Right atrium auricular region (tissue), 2 donors: ENCODE results near the gene PLXNA3. TPM values are rescaled to one million over a fixed set of nuclear protein-coding genes. Genes with fewer than 3 reads are reported as not detected.

Experiments
- DNase-seq: peaks from one replicate; pipeline ENCODE4 v3.0.0-alpha.2; 2019; ENCODE audit warnings: low spot score
- H3K27ac ChIP-seq, 2 donors: fragments of 200-600 bp; sonication (generic); 1 replicate in 1 of 2; 2 replicates in 1 of 2; pipeline ENCODE4 v1.5.1; 2016 to 2019
- H3K27me3 ChIP-seq, 2 donors: fragments of 200-600 bp; sonication (generic); one replicate each; pipeline versions ENCODE4 v1.5.1 to v1.6.0; 2017 to 2019
- H3K36me3 ChIP-seq: fragments of 200-600 bp; sonication (generic); one replicate; pipeline ENCODE4 v1.5.1; 2016
- H3K4me1 ChIP-seq, 2 donors: fragments of 200-600 bp; sonication (generic); one replicate each; pipeline versions ENCODE4 v1.5.1 to v1.6.0; 2017 to 2019
- H3K4me3 ChIP-seq, 2 donors: fragments of 200-600 bp; sonication (generic); 1 replicate in 1 of 2; 2 replicates in 1 of 2; pipeline ENCODE4 v1.5.1; 2017 to 2019; ENCODE audit warnings: mild to moderate bottlenecking in 1 of 2, moderate library complexity in 1 of 2
- H3K9me3 ChIP-seq, 2 donors: fragments of 200-600 bp; sonication (generic); one replicate each; pipeline ENCODE4 v1.5.1; 2019
- total RNA-seq, 2 donors: library from RNA; depleted of rRNA; stranded (reverse); fragments of >200 nt; gene quantifications; one replicate each; pipeline ENCODE4 v1.1.0, GENCODE V29; 2016
- TF ChIP-seq, protein P1 (sequence below), 2 donors: fragments of 200-600 bp; sonication (generic); IDR thresholded peaks; one replicate each; pipeline ENCODE4 v1.5.1; 2019; ENCODE audit warnings: antibody characterized with exemption in 2 of 2

PLXNA3 gene
- 1 to 10 TPM; 5.9 to 7.1 TPM for total RNA-seq

DNA sequence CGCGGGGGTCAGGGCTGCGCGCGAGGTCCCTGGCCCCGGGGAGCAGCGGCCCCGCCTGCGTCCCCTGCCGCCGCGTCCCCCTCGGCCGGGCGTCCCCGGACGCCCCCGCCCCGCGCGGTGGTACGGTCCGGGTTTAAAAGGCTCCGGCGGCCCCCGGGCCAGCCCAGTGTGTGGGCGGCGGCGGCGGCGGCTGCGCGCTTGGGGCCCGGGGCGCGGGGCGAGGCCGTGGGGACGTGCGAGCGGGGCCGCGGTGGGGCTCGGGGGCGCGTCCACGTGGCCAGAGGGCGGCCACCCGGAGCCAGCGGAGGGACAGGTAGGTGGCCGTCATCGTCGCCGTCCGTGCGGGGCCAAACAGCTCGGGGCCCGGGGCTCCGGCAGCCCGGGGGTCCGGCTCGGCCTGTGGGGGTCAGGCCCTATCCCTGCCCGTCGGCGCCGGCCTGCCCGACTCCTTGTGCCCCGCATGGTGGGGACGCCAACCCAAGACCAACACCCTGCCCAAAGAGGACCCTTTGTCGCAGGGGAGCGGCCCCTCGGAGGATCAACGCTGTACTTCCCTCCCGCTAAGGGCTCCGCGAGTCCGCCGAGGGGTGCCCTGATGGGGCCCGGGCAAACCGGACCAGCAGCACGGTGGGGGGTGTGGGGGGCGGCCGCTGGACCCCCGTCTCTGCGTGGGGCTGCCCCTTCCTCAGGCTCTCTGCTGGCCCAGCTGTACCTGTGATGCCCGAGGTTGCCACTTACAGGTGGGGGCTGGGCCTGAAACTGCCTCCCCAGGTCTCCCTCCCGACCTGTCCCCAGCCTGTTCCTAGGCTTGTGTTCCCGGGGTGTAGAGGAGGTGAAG is at the start of gene PLXNA3:
Gene PLXNA3 (plus strand): TSS at position 166 of the 838 bp plus-strand sequence. CDS start 1,903 bp downstream, outside the sequence.
- peaks cover 0 to 5% of the 10 kb centered on the region in 2 donors for H3K4me1 ChIP-seq
- H3K9me3 ChIP-seq: no peaks in the 10 kb centered on the region
- peak within 1 kb of the TSS; percentile 72 to 74 for H3K27ac ChIP-seq
- no peak for DNase-seq
- peak within 1 kb of the TSS; percentile 42 to 66 for H3K4me3 ChIP-seq
- TF ChIP-seq, protein P1, sequence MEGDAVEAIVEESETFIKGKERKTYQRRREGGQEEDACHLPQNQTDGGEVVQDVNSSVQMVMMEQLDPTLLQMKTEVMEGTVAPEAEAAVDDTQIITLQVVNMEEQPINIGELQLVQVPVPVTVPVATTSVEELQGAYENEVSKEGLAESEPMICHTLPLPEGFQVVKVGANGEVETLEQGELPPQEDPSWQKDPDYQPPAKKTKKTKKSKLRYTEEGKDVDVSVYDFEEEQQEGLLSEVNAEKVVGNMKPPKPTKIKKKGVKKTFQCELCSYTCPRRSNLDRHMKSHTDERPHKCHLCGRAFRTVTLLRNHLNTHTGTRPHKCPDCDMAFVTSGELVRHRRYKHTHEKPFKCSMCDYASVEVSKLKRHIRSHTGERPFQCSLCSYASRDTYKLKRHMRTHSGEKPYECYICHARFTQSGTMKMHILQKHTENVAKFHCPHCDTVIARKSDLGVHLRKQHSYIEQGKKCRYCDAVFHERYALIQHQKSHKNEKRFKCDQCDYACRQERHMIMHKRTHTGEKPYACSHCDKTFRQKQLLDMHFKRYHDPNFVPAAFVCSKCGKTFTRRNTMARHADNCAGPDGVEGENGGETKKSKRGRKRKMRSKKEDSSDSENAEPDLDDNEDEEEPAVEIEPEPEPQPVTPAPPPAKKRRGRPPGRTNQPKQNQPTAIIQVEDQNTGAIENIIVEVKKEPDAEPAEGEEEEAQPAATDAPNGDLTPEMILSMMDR (IDR thresholded peaks at IDR 0.05): no peak
- H3K27me3 ChIP-seq: no peaks in the 10 kb centered on the region
- H3K36me3 ChIP-seq: peaks cover 8% of the 10 kb centered on the region

- H3K4me3 ChIP-seq: peak overlapping the region; percentile 29 to 36
- no peak for DNase-seq
- peak overlapping the region; percentile 49 to 70 for H3K27ac ChIP-seq
- no peaks in the 10 kb centered on the region for H3K27me3 ChIP-seq
- TF ChIP-seq, protein P1 (IDR thresholded peaks at IDR 0.05): no peak
- H3K4me1 ChIP-seq: peaks cover 0 to 21% of the 10 kb centered on the region in 2 donors
- H3K9me3 ChIP-seq: no peaks in the 10 kb centered on the region
- H3K36me3 ChIP-seq: no peaks in the 10 kb centered on the region
Measured at GRCh38 chrX:154408659-154409221, 49.3 kb upstream of the PLXNA3 start.

- Histone ChIP-seq H3K27ac (peak within 1 kb of the TSS; percentile 66 to 70), H3K36me3 (no peaks in the 10 kb centered on the region), H3K4me3 (peak within 1 kb of the TSS; percentile 29 to 36), H3K9me3 (no peaks in the 10 kb centered on the region), H3K4me1 (peaks cover 0 to 21% of the 10 kb centered on the region in 2 donors), H3K27me3 (no peaks in the 10 kb centered on the region)
- DNase-seq: peak; percentile 84
- TF ChIP-seq, protein P1 (IDR thresholded peaks at IDR 0.05): no peak
Measured at GRCh38 chrX:154409222-154409871, 48.7 kb upstream of the PLXNA3 start, which contains the start of gene DNASE1L1. DNASE1L1 (minus strand) TSS chrX:154409254; CDS start chrX:154405568, 3,686 bp downstream.

DNA sequence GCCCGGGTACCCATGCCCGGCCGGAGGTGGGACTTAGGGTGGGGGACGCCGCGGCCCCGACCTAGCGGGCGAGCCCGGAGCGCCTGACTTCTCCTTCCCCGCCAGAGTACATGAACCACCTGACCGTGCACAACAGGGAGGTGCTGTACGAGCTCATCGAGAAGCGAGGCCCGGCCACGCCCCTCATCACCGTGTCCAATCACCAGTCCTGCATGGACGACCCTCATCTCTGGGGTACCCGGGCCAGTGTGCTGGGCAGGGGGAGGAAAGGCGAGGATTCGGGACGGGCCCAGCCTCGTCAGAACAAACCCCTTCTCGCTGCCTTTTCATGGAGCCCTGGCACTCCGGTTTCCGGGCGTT is 46.1 kb upstream of the PLXNA3 start:
- H3K36me3 ChIP-seq: no peaks in the 10 kb centered on the region
- peak overlapping the region; percentile 67 to 68 for H3K4me3 ChIP-seq
- H3K27ac ChIP-seq: peak overlapping the region; percentile 87 to 91
- no peaks in the 10 kb centered on the region for H3K9me3 ChIP-seq
- H3K27me3 ChIP-seq: no peaks in the 10 kb centered on the region
- H3K4me1 ChIP-seq: peaks cover 0 to 21% of the 10 kb centered on the region in 2 donors
- no peak for DNase-seq
- TF ChIP-seq, protein P1 (IDR thresholded peaks at IDR 0.05): no peak

DNA sequence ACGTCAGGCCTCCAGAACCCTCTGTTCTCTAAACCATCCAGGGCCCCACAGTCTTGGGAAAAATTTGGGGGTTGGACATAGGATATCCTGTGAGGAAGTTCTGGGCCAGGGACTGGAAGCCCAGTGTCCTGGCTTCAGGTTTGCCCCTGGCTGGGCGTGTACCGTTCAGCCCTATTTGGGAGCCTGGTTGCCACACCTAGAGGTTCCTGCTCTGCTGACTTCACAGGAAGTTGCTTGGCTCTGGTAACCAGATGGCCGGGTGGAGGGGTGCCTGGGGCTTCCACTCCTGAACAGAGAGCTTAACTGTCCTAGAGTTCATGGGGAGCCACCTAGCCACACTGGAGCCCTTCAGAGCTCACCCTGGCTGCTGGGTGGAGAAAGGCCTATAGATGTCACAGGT is 45.6 kb upstream of the PLXNA3 start:
- DNase-seq: no peak
- TF ChIP-seq, protein P1 (IDR thresholded peaks at IDR 0.05): no peak
- Histone ChIP-seq H3K36me3 (no peaks in the 10 kb centered on the region), H3K27ac (peak overlapping the region; percentile 87 to 91), H3K27me3 (no peaks in the 10 kb centered on the region), H3K4me1 (peaks cover 0 to 21% of the 10 kb centered on the region in 2 donors), H3K9me3 (no peaks in the 10 kb centered on the region), H3K4me3 (peak overlapping the region; percentile 67 to 68)
